ENCODE data around the gene GBE1. TPM values are rescaled to one million over a fixed set of nuclear protein-coding genes. Genes with fewer than 3 reads are reported as not detected.

GBE1 gene
- total and polyA plus RNA-seq, 9 of the 15 experiments (the other 6 are each of a cell fraction or from before 2014, with no cell fraction given), result 7.9 to 25.6 (median 13.1) TPM

- ChIA-PET POLR2A (no interaction called here), CTCF (ENCODE audit: low intra/inter-chr PET ratio) (no interaction called here)
- Histone ChIP-seq H3K9me1 (ENCODE audit: control insufficient read depth, insufficient read depth, low read length) (no peaks in the 10 kb centered on the region), H3K27ac (ENCODE audit: extremely low read depth, low read depth, low read length) (no peak overlapping the region), H3K9ac (ENCODE audit: insufficient read depth in 1 of 2, low read depth in 2 of 2, low read length in 2 of 2) (no peak overlapping the region), H3K4me2 (ENCODE audit: insufficient read depth, low read length) (no peak overlapping the region), H2AFZ (ENCODE audit: low read depth, low read length) (no peak overlapping the region), H3K9me3 (replicated peaks; ENCODE audit: control insufficient read depth, insufficient read depth, low read depth, low read length) (no peaks in the 10 kb centered on the region), H3K4me1 (replicated peaks in 1 of 2; ENCODE audit: control insufficient read depth in 2 of 2, insufficient read depth in 2 of 2, low read length in 2 of 2) (peaks cover 0 to 3% of the 10 kb centered on the region in 2 experiments; a peak in 2 of 5 replicates), H4K20me1 (replicated peaks; ENCODE audit: control insufficient read depth, insufficient read depth, low read length) (no peaks in the 10 kb centered on the region), H3K79me2 (ENCODE audit: control insufficient read depth, insufficient read depth, low read length) (peaks cover 2% of the 10 kb centered on the region; the same call in 2 of the 3 replicates), H3K27me3 (ENCODE audit: control insufficient read depth in 2 of 2, insufficient read depth in 2 of 2, low read length in 2 of 2) (no peaks in the 10 kb centered on the region), H3K36me3 (ENCODE audit: control insufficient read depth, insufficient read depth, low read length) (no peaks in the 10 kb centered on the region), H3K4me3 (no peak overlapping the region)
- TF ChIP-seq ZZZ3 (IDR thresholded peaks at IDR 0.05), result no peak
- no peak for TF ChIP-seq FUS (optimal IDR thresholded peaks at IDR 0.05; ENCODE audit: low read depth, low read length)
- no peak for TF ChIP-seq JUN (IDR thresholded peaks at IDR 0.05; ENCODE audit: borderline replicate concordance, low read depth, low read length)
- TF ChIP-seq JUN (CRISPR knock-in tag; IDR thresholded peaks at IDR 0.05; ENCODE audit: borderline replicate concordance), result no peak
- TF ChIP-seq HES1 (IDR thresholded peaks at IDR 0.05; ENCODE audit: low read depth), result no peak
- TF ChIP-seq PHTF2 (CRISPR knock-in tag; IDR thresholded peaks at IDR 0.05), result no peak
- no peak for TF ChIP-seq ATF1 (CRISPR knock-in tag; IDR thresholded peaks at IDR 0.05)
- TF ChIP-seq ATF1 (tag; IDR thresholded peaks at IDR 0.05), result no peak
- no peak for TF ChIP-seq PTRF (tag; IDR thresholded peaks at IDR 0.05)
- TF ChIP-seq ZNF384 (IDR thresholded peaks at IDR 0.05; ENCODE audit: low read depth, low read length), result no peak
- TF ChIP-seq TEAD4 (IDR thresholded peaks at IDR 0.05; ENCODE audit: low read length), result no peak
- TF ChIP-seq TEAD4 (CRISPR knock-in tag; IDR thresholded peaks at IDR 0.05; ENCODE audit: borderline replicate concordance), result no peak
- TF ChIP-seq ETV1 (tag; conservative IDR thresholded peaks at IDR 0.05; ENCODE audit: low read depth), result no peak
- no peak for TF ChIP-seq ZNF668 (CRISPR knock-in tag; IDR thresholded peaks at IDR 0.05)
- in situ Hi-C loops (cut with MboI) (no loop called here), intact Hi-C loops (cut with micrococcal nuclease) (loop anchor here (5.0 kb wide), 1 partner anchor 53 kb away; the partner anchor contains the start of gene GBE1)
- no peak for FAIRE-seq
- BruUV-seq (replicated peaks), result no TSS peak
- DNase-seq (ENCODE audit: extremely low read depth in 1 of 4, low spot score in 3 of 4), result no peak
- ATAC-seq, result no peak
- WGBS (ENCODE audit: insufficient coverage, low coverage, missing lambda C conversion rate), result 28% methylated on average over 2 of the region's 2 CpGs
Observed at GRCh38 chr3:81709606-81710005, 51.8 kb downstream of the GBE1 start.
